Caco-2 (cell line): Measurements from ENCODE around the gene TCERG1L. TPM values are rescaled to one million over a fixed set of nuclear protein-coding genes. Genes with fewer than 3 reads are reported as not detected.

Experiments used
- BruUV-seq: library from RNA; stranded (reverse); fragments of 400-500 nt; replicated peaks from 2 replicates; lab custom pipeline; 2021; lab: Mats Ljungman, UMichigan
- CTCF ChIA-PET: fragments of 300-600 bp; sonication (Branson Sonifier 250); formaldehyde crosslinking; loops from one replicate; lab custom pipeline; 2022; ENCODE audit warnings: antibody characterized with exemption; lab: Charles Lee
- POLR2A ChIA-PET: fragments of 300-600 bp; sonication (Branson Sonifier 250); formaldehyde crosslinking; loops from one replicate; lab custom pipeline; 2022; ENCODE audit warnings: antibody characterized with exemption; lab: Charles Lee
- DNase-seq, 2 experiments: peaks; one replicate each; pipeline versions ENCODE4 v3.0.0 to v3.0.0-alpha.2; 2020 to 2022
- H3K27me3 ChIP-seq: replicated peaks from 2 replicates; pipeline ENCODE4 v1.6.0; 2011; ENCODE audit warnings: low read length; ENCODE audit not compliant: control insufficient read depth, insufficient read depth
- H3K36me3 ChIP-seq: 2 replicates; pipeline ENCODE4 v1.5.1; 2011; ENCODE audit warnings: low read length; ENCODE audit not compliant: control insufficient read depth, insufficient read depth
- H3K4me1 ChIP-seq: fragments of 250-450 bp; sonication (Bioruptor Pico); 2 replicates; pipeline ENCODE4 v1.5.1; 2020; ENCODE audit warnings: mild to moderate bottlenecking
- H3K4me3 ChIP-seq: 2 replicates; pipeline ENCODE4 v1.5.1; 2011; ENCODE audit warnings: low read depth, mild to moderate bottlenecking, control low read depth, low read length
- H3K9me3 ChIP-seq: fragments of 250-450 bp; sonication (Bioruptor Pico); 2 replicates; pipeline ENCODE4 v1.5.1; 2020; ENCODE audit warnings: mild to moderate bottlenecking, moderate library complexity
- H3K27ac Mint-ChIP-seq: one replicate; pipeline ENCODE4 v1.8.0; 2022; ENCODE audit warnings: mixed read lengths; ENCODE audit not compliant: unreplicated experiment
- H3K27me3 Mint-ChIP-seq: one replicate; pipeline ENCODE4 v1.8.0; 2022; ENCODE audit warnings: mixed read lengths; ENCODE audit not compliant: insufficient read depth, unreplicated experiment
- H3K36me3 Mint-ChIP-seq: one replicate; pipeline ENCODE4 v1.8.0; 2022; ENCODE audit warnings: mild to moderate bottlenecking, mixed read lengths; ENCODE audit not compliant: insufficient read depth, unreplicated experiment
- H3K4me1 Mint-ChIP-seq: one replicate; pipeline ENCODE4 v1.8.0; 2022; ENCODE audit warnings: low read depth, mixed read lengths; ENCODE audit not compliant: unreplicated experiment
- H3K4me3 Mint-ChIP-seq: one replicate; pipeline ENCODE4 v1.8.0; 2022; ENCODE audit warnings: mild to moderate bottlenecking, moderate library complexity, mixed read lengths; ENCODE audit not compliant: unreplicated experiment
- H3K9me3 Mint-ChIP-seq: one replicate; pipeline ENCODE4 v1.8.0; 2022; ENCODE audit warnings: mixed read lengths; ENCODE audit not compliant: unreplicated experiment
- intact Hi-C: fragments of 100-400 bp; cut with micrococcal nuclease; formaldehyde crosslinking; loops from one replicate; pipeline ENCODE4 v1.10.0; 2022; ENCODE audit not compliant: unreplicated experiment
- total RNA-seq: library from RNA; stranded (reverse); gene quantifications from 2 replicates; pipeline ENCODE4 v1.2.3, GENCODE V29; 2022
- TF ChIP-seq, protein P1 (sequence below), 2 experiments: fragments of 200-600 bp in 1 of 2; IDR thresholded peaks; 1 replicate in 1 of 2; 2 replicates in 1 of 2; pipeline versions ENCODE4 v1.5.1 to v1.8.0; 2011 to 2022; ENCODE audit warnings: antibody characterized with exemption in 1 of 2, control low read depth in 1 of 2, inconsistent platforms in 1 of 2, low read depth in 1 of 2, low read length in 1 of 2, mild to moderate bottlenecking in 1 of 2, moderate library complexity in 1 of 2; ENCODE audit not compliant: insufficient read depth in 1 of 2, severe bottlenecking in 1 of 2, unreplicated experiment in 1 of 2

TCERG1L gene
- total RNA-seq, 1 experiment from 2014 or later, result not detected

DNA sequence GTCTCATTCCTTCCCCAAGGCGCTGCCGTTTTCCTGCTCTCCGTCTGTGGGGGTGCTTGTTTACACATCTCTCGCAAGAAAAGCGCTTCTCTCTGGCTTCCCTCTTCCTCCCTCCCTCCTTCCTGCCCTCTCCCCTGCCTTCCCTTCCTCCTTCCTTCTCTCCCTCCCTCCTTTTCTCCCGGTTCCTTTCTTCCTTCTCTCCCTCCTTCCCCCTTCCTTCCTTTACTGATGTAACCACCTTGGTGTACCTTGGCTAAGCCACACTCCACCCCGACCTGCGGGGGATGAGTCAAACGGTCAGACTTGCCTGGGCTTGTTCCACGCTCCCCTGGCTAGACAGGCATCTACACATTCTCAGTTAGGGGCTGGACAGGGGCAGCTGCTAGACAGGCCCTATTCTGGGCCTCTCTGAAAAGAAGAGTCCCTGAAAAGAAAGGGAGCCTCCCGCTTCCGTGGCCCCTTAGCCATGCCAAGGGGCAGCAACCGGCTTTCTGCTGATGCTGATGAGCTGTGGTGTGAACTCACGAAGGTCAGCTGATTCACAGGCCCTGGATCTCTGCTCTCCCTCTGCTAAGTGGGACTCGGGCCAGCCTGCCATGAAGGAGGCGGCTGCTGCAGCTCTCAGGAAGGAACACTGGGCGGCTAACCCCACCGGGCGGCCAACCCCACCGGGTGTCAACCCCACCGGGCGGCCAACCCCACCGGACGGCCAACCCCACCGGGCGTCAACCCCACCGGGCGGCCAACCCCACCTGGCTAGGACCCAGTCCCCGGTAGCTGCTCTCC is 216.8 kb downstream of the TCERG1L start:
- no peaks in the 10 kb centered on the region for H3K36me3 Mint-ChIP-seq
- ChIA-PET CTCF (no interaction called here), POLR2A (no interaction called here)
- no peaks in the 10 kb centered on the region for H3K9me3 ChIP-seq
- H3K27me3 Mint-ChIP-seq, result no peaks in the 10 kb centered on the region
- H3K36me3 ChIP-seq, result no peaks in the 10 kb centered on the region
- no TSS peak for BruUV-seq
- no peak for DNase-seq
- H3K4me1 Mint-ChIP-seq, result no peaks in the 10 kb centered on the region
- H3K4me3 Mint-ChIP-seq, result no peak overlapping the region
- H3K9me3 Mint-ChIP-seq, result no peaks in the 10 kb centered on the region
- no peaks in the 10 kb centered on the region for H3K4me1 ChIP-seq
- H3K4me3 ChIP-seq, result no peak overlapping the region
- no peaks in the 10 kb centered on the region for H3K27me3 ChIP-seq
- TF ChIP-seq, protein P1, sequence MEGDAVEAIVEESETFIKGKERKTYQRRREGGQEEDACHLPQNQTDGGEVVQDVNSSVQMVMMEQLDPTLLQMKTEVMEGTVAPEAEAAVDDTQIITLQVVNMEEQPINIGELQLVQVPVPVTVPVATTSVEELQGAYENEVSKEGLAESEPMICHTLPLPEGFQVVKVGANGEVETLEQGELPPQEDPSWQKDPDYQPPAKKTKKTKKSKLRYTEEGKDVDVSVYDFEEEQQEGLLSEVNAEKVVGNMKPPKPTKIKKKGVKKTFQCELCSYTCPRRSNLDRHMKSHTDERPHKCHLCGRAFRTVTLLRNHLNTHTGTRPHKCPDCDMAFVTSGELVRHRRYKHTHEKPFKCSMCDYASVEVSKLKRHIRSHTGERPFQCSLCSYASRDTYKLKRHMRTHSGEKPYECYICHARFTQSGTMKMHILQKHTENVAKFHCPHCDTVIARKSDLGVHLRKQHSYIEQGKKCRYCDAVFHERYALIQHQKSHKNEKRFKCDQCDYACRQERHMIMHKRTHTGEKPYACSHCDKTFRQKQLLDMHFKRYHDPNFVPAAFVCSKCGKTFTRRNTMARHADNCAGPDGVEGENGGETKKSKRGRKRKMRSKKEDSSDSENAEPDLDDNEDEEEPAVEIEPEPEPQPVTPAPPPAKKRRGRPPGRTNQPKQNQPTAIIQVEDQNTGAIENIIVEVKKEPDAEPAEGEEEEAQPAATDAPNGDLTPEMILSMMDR (IDR thresholded peaks at IDR 0.05; ENCODE audit: insufficient read depth in 1 of 2, low read depth in 1 of 2, low read length in 1 of 2, severe bottlenecking in 1 of 2, unreplicated experiment in 1 of 2), result no peak
- intact Hi-C loops, result no loop called here
- H3K27ac Mint-ChIP-seq, result no peak overlapping the region

DNA sequence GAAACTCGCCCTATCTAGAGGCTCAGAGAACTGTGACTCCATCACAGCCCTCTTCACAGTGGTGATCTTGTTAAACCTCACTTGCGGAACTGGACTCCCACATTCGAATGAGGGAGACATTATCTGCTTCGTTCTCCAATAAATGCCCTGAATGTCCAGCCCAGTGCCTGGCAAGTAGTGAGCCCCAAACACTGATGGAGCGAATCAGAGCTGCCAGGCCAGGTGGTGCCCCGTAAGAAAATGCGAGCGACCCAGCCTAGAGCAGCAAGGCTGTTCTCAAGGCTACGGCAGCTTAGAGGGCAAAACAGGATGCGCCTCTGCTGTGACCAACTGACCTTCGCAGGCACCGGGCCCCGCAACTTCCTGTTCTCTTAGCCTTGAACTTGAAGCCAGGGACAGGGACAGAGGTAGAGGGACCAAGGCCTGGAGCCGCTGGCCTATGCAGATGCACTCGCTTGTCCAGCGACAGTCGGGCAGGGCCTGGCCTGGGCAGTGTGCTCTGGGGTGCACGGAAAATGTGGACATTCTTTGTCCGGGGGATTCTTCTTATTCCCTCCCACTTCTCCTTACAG is 217.6 kb downstream of the TCERG1L start:
- no peaks in the 10 kb centered on the region for H3K4me1 Mint-ChIP-seq
- Histone ChIP-seq H3K4me3 (no peak overlapping the region), H3K27me3 (no peaks in the 10 kb centered on the region), H3K36me3 (no peaks in the 10 kb centered on the region), H3K4me1 (no peaks in the 10 kb centered on the region), H3K9me3 (no peaks in the 10 kb centered on the region)
- intact Hi-C loops, result no loop called here
- TF ChIP-seq, protein P1 (IDR thresholded peaks at IDR 0.05; ENCODE audit: insufficient read depth in 1 of 2, low read depth in 1 of 2, low read length in 1 of 2, severe bottlenecking in 1 of 2, unreplicated experiment in 1 of 2), result no peak
- no peak for DNase-seq
- H3K36me3 Mint-ChIP-seq, result no peaks in the 10 kb centered on the region
- no TSS peak for BruUV-seq
- no peaks in the 10 kb centered on the region for H3K9me3 Mint-ChIP-seq
- ChIA-PET POLR2A (no interaction called here), CTCF (no interaction called here)
- no peak overlapping the region for H3K4me3 Mint-ChIP-seq
- H3K27ac Mint-ChIP-seq, result no peak overlapping the region
- no peaks in the 10 kb centered on the region for H3K27me3 Mint-ChIP-seq

DNA sequence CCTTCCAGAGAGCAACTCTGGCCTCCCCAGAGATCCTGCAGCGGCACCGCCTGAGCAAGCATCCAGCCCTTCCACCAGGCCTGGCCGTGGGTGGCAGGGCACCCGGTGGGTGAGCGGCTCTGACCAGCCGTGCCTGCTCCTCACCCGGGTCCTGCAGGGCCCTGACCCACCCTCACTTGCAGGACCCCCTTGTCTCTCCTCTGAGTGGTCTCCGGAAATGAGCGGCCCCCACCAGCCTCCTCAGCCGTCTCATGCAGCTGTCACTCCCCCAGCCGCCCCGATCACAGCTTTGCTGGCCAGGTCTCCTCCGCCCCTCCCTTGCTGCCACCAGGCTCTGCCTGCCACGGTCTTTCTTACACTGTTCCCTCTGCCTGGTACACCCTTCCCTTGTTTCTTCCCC is 218.2 kb downstream of the TCERG1L start:
- H3K4me3 Mint-ChIP-seq, result no peak overlapping the region
- intact Hi-C loops, result no loop called here
- no peaks in the 10 kb centered on the region for H3K27me3 Mint-ChIP-seq
- no peaks in the 10 kb centered on the region for H3K9me3 ChIP-seq
- no peaks in the 10 kb centered on the region for H3K4me1 Mint-ChIP-seq
- H3K4me1 ChIP-seq, result no peaks in the 10 kb centered on the region
- POLR2A ChIA-PET, result no interaction called here
- no peak for DNase-seq
- no peak overlapping the region for H3K27ac Mint-ChIP-seq
- no peaks in the 10 kb centered on the region for H3K27me3 ChIP-seq
- TF ChIP-seq, protein P1 (IDR thresholded peaks at IDR 0.05; ENCODE audit: insufficient read depth in 1 of 2, low read depth in 1 of 2, low read length in 1 of 2, severe bottlenecking in 1 of 2, unreplicated experiment in 1 of 2), result no peak
- H3K4me3 ChIP-seq, result no peak overlapping the region
- no peaks in the 10 kb centered on the region for H3K36me3 Mint-ChIP-seq
- no peaks in the 10 kb centered on the region for H3K9me3 Mint-ChIP-seq
- no TSS peak for BruUV-seq
- no peaks in the 10 kb centered on the region for H3K36me3 ChIP-seq
- CTCF ChIA-PET, result no interaction called here
